KMS-11 (cell line): ENCODE measurements around the gene FYB1.
A peak's percentile ranks its signal among the peaks of the same experiment; 100 is the strongest.

Source experiments
- H2AFZ ChIP-seq: fragments of 200-600 bp; sonication (generic); 2 replicates; pipeline ENCODE4 v1.6.1; 2016; ENCODE audit warnings: antibody characterized with exemption, mixed run types, low read depth
- H3K27ac ChIP-seq: fragments of 200-600 bp; sonication (generic); 2 replicates; pipeline ENCODE4 v1.6.1; 2016; ENCODE audit warnings: mild to moderate bottlenecking, mixed run types
- H3K27me3 ChIP-seq: fragments of 200-600 bp; sonication (generic); 2 replicates; pipeline ENCODE4 v1.6.1; 2017; ENCODE audit warnings: mild to moderate bottlenecking, low read depth, mixed run types, moderate library complexity; ENCODE audit not compliant: insufficient read depth
- H3K36me3 ChIP-seq: fragments of 200-600 bp; sonication (generic); 2 replicates; pipeline ENCODE4 v1.6.1; 2017; ENCODE audit warnings: mild to moderate bottlenecking, mixed run types; ENCODE audit not compliant: insufficient read depth
- H3K4me1 ChIP-seq: fragments of 200-600 bp; sonication (generic); 2 replicates; pipeline ENCODE4 v1.6.1; 2016; ENCODE audit warnings: mild to moderate bottlenecking, low read depth, mixed run types; ENCODE audit not compliant: poor library complexity, severe bottlenecking
- H3K4me2 ChIP-seq: fragments of 200-600 bp; sonication (generic); 2 replicates; pipeline ENCODE4 v1.7.0; 2016; ENCODE audit warnings: mild to moderate bottlenecking, mixed run types
- H3K4me3 ChIP-seq: fragments of 200-600 bp; sonication (generic); IDR thresholded peaks from 2 replicates; pipeline ENCODE4 v1.6.1; 2017; ENCODE audit warnings: low read depth, low read length, mixed read lengths; ENCODE audit not compliant: insufficient read depth
- H3K79me2 ChIP-seq: fragments of 200-600 bp; sonication (generic); 2 replicates; pipeline ENCODE4 v1.6.1; 2016; ENCODE audit warnings: low read depth, mixed run types; ENCODE audit not compliant: insufficient read depth
- H3K9ac ChIP-seq: fragments of 200-600 bp; sonication (generic); 2 replicates; pipeline ENCODE4 v1.6.1; 2016; ENCODE audit warnings: mild to moderate bottlenecking, mixed run types
- H4K20me1 ChIP-seq: fragments of 200-600 bp; sonication (generic); 2 replicates; pipeline ENCODE4 v1.6.1; 2016; ENCODE audit warnings: mild to moderate bottlenecking, mixed run types; ENCODE audit not compliant: insufficient read depth
- TF ChIP-seq, protein P1 (sequence below): fragments of 200-600 bp; sonication (generic); conservative IDR thresholded peaks from 2 replicates; pipeline ENCODE4 v1.6.1; 2017; ENCODE audit warnings: low read depth, mild to moderate bottlenecking, antibody characterized with exemption, low read length, moderate library complexity, mixed read lengths

FYB1 gene

DNA sequence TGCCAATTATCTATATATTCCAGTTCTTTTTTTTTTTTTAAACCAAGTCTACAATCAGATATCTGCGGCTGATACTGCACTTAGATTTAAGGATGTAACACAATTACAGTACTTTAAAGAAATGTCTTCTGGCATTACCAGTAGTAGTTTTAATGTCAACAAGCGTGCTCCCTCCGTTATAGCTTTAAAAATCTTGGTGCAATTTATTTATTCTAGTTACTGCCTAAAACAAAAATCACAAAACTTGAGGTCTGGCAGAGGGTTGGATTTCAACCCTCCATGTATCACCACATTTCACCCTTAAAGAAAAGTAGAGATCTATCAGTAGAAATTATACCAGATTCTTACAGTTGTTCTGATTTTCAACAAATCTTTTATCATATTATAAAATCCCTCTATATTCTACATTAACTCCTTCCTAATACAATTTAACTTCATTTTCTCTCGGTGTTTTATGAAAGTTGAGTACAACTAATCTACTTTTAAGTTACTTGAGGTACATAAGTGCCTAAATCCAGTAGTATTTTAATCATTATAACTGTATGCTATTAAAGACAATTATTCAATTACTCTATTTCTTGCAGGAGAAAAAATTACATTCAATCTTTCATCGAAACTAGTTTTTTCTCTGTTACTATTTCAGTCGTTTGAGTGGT lies 143.1 kb downstream of the FYB1 start:
- H3K27ac ChIP-seq: peak overlapping the region; percentile 97
- H3K27me3 ChIP-seq: no peaks in the 10 kb centered on the region
- H3K36me3 ChIP-seq: no peaks in the 10 kb centered on the region
- peaks cover 57% of the 10 kb centered on the region for H3K4me1 ChIP-seq
- peak overlapping the region; percentile 51 for H2AFZ ChIP-seq
- TF ChIP-seq, protein P1, sequence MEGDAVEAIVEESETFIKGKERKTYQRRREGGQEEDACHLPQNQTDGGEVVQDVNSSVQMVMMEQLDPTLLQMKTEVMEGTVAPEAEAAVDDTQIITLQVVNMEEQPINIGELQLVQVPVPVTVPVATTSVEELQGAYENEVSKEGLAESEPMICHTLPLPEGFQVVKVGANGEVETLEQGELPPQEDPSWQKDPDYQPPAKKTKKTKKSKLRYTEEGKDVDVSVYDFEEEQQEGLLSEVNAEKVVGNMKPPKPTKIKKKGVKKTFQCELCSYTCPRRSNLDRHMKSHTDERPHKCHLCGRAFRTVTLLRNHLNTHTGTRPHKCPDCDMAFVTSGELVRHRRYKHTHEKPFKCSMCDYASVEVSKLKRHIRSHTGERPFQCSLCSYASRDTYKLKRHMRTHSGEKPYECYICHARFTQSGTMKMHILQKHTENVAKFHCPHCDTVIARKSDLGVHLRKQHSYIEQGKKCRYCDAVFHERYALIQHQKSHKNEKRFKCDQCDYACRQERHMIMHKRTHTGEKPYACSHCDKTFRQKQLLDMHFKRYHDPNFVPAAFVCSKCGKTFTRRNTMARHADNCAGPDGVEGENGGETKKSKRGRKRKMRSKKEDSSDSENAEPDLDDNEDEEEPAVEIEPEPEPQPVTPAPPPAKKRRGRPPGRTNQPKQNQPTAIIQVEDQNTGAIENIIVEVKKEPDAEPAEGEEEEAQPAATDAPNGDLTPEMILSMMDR: no peak
- no peak overlapping the region for H3K4me3 ChIP-seq
- no peaks in the 10 kb centered on the region; the same call in 1 of the 2 replicates for H4K20me1 ChIP-seq
- H3K9ac ChIP-seq: peak overlapping the region; percentile 96
- peaks cover 51% of the 10 kb centered on the region for H3K79me2 ChIP-seq
- peak overlapping the region; percentile 93 for H3K4me2 ChIP-seq

- H3K79me2 ChIP-seq: peaks cover 71% of the 10 kb centered on the region
Observed at GRCh38 chr5:39074017-39074814, 145.1 kb downstream of the FYB1 start, which contains the start of gene RICTOR. Gene RICTOR, minus strand, starts transcription at chr5:39074399. Its CDS starts 22 bp downstream, at chr5:39074377.

DNA sequence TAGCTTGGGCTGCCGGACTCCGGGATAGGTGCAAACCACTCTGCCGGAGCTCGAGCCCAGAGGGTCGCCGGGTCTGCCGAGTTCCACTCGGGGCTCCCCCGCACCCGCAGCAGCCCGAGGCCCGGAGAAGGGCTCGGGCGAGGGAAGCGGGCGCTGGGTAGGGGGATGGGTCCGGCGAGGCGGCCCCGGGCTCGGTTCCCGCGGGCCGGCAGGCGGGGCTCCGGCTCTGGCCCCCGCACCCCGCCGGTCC lies 145.7 kb downstream of the FYB1 start:
- Histone ChIP-seq H3K79me2 (peaks cover 76% of the 10 kb centered on the region), H3K36me3 (no peaks in the 10 kb centered on the region), H3K27ac (peak overlapping the region; percentile 97), H3K9ac (peak overlapping the region; percentile 96; the same call in 1 of the 2 replicates), H3K4me3 (no peak overlapping the region), H2AFZ (peak overlapping the region; percentile 33; the same call in 1 of the 2 replicates), H3K4me1 (peaks cover 37% of the 10 kb centered on the region), H3K27me3 (no peaks in the 10 kb centered on the region), H4K20me1 (peaks cover 3% of the 10 kb centered on the region), H3K4me2 (peak overlapping the region; percentile 91; the same call in 1 of the 2 replicates)
- TF ChIP-seq, protein P1: no peak

More at GRCh38 chr5:39074017-39074814, 145.1 kb downstream of the FYB1 start, which contains the start of gene RICTOR:
- Histone ChIP-seq H3K4me2 (peak within 1 kb of the TSS; percentile 93), H2AFZ (peak within 1 kb of the TSS; percentile 51; the same call in 1 of the 2 replicates), H4K20me1 (peaks cover 3% of the 10 kb centered on the region), H3K36me3 (no peaks in the 10 kb centered on the region), H3K4me1 (peaks cover 42% of the 10 kb centered on the region), H3K27ac (peak within 1 kb of the TSS; percentile 97), H3K9ac (peak within 1 kb of the TSS; percentile 96), H3K27me3 (no peaks in the 10 kb centered on the region), H3K4me3 (no peak within 1 kb of the TSS)
- TF ChIP-seq, protein P1: no peak

- TF ChIP-seq, protein P1: no peak
- Histone ChIP-seq H2AFZ (peak overlapping the region; percentile 33; the same call in 1 of the 2 replicates), H3K9ac (peak overlapping the region; percentile 96; the same call in 1 of the 2 replicates)
Observed at GRCh38 chr5:39072925-39073766, 146.2 kb downstream of the FYB1 start.

More at GRCh38 chr5:39072925-39073766, 146.2 kb downstream of the FYB1 start:
- H4K20me1 ChIP-seq: peaks cover 3% of the 10 kb centered on the region
- no peak overlapping the region for H3K4me3 ChIP-seq
- H3K79me2 ChIP-seq: peaks cover 78% of the 10 kb centered on the region
- H3K4me2 ChIP-seq: peak overlapping the region; percentile 91
- peak overlapping the region; percentile 97 for H3K27ac ChIP-seq
- no peaks in the 10 kb centered on the region for H3K27me3 ChIP-seq
- H3K4me1 ChIP-seq: peaks cover 31% of the 10 kb centered on the region
- no peaks in the 10 kb centered on the region for H3K36me3 ChIP-seq
